Activated CD4-positive, alpha-beta T cell treated with anti-CD3 and anti-CD28 coated beads for 48 hours (primary cell): ENCODE data around the gene GRIN2D.
"Not testable (repeated sequence)": the region's sequence is repeated elsewhere in the genome, so short reads cannot be mapped to it uniquely, and the experiment has no call there.

Experiments used
- DNase-seq: peaks from one replicate; pipeline ENCODE4 v3.0.0-alpha.2; 2020

The GRIN2D gene

GRCh38 chr19:48393559-48394330 is at the start of gene GRIN2D:
Gene GRIN2D (plus strand): TSS chr19:48393668. CDS start chr19:48398393, 4,725 bp downstream.
- DNase-seq: no peak

- no peak for DNase-seq
Measured at GRCh38 chr19:48344892-48345291, 48.6 kb upstream of the GRIN2D start.

GRCh38 chr19:48346191-48346590 is 47.3 kb upstream of the GRIN2D start:
- no peak for DNase-seq

GRCh38 chr19:48348045-48348444 is 45.4 kb upstream of the GRIN2D start:
- no peak for DNase-seq

GRCh38 chr19:48348737-48349136 is 44.7 kb upstream of the GRIN2D start:
- DNase-seq: no peak

- no peak for DNase-seq
Measured at GRCh38 chr19:48350856-48351255, 42.6 kb upstream of the GRIN2D start.

- peak; percentile 92 for DNase-seq
Measured at GRCh38 chr19:48351341-48351752, 42.1 kb upstream of the GRIN2D start.

- DNase-seq: no peak
Measured at GRCh38 chr19:48353677-48354076, 39.8 kb upstream of the GRIN2D start.

- DNase-seq: no peak
Measured at GRCh38 chr19:48354332-48354992, 39.0 kb upstream of the GRIN2D start.

GRCh38 chr19:48355365-48355954 is 38.0 kb upstream of the GRIN2D start:
- DNase-seq: no peak

GRCh38 chr19:48359123-48359522 is 34.3 kb upstream of the GRIN2D start:
- no peak for DNase-seq

GRCh38 chr19:48361912-48362311 is 31.6 kb upstream of the GRIN2D start:
- DNase-seq: no peak

- peak; percentile 93 for DNase-seq
Measured at GRCh38 chr19:48362716-48363499, 30.6 kb upstream of the GRIN2D start.

GRCh38 chr19:48363500-48363809 is 30.0 kb upstream of the GRIN2D start:
- no peak for DNase-seq

- DNase-seq: peak; percentile 98
Measured at GRCh38 chr19:48363810-48364597, 29.5 kb upstream of the GRIN2D start, which contains the start of the genes SYNGR4 and TMEM143. Gene SYNGR4 (plus strand): TSS chr19:48364367. CDS start chr19:48365843, 1,476 bp downstream. Gene TMEM143 (minus strand): TSS chr19:48363940. CDS start chr19:48363920, 20 bp downstream.

- no peak for DNase-seq
Measured at GRCh38 chr19:48364598-48365348, 28.7 kb upstream of the GRIN2D start.

- DNase-seq: no peak
Measured at GRCh38 chr19:48365602-48366001, 27.9 kb upstream of the GRIN2D start.

- no peak for DNase-seq
Measured at GRCh38 chr19:48367855-48368254, 25.6 kb upstream of the GRIN2D start.

- no peak for DNase-seq
Measured at GRCh38 chr19:48368936-48369335, 24.5 kb upstream of the GRIN2D start.

- no peak for DNase-seq
Measured at GRCh38 chr19:48370955-48371354, 22.5 kb upstream of the GRIN2D start.

- no peak for DNase-seq
Measured at GRCh38 chr19:48371367-48371766, 22.1 kb upstream of the GRIN2D start.

GRCh38 chr19:48371771-48372170 is 21.7 kb upstream of the GRIN2D start:
- not testable (repeated sequence) for DNase-seq
